ENCODE data around the gene PDZD2. TPM values are rescaled to one million over a fixed set of nuclear protein-coding genes. Genes with fewer than 3 reads are reported as not detected.

Gene PDZD2
- total RNA-seq, 1 donor from 2014 or later: 6.7 TPM

DNA sequence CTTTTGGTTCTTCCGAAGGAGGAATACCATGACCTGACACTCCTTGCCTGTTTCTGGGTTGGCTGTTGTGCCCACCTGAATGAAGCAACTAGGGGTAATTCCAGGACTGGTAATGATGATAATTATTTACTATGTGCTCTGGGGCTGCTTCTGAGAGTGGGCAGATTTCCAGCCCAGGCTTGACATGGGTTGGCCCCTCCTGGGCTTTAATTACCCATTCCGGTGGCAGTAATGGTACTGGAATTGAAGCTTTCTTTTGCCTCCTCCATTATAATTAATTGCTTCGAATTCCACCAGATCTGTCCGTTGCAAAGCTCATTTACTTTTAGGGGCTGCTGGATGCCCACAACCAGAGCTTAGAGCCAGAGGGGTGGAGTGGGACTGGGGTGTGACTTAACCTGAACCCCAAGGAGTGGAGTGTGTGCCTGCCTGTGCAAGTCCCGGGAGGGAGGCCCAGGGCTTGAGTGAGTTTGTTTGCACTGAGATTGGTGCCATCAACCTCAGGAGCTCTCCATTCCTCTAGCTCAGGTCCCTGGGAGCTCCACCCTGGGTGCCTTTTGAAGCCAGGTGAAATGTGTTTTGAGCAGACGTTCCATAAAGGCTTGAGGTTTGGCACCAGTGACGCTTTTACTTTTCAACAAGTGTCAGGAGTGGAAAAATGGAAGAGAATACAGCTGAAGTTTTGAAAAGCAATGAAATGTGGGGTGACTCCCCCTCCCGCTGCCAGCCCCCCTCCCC lies 214.6 kb downstream of the PDZD2 start:
- H3K4me3 ChIP-seq (ENCODE audit: low read depth, low read length): no peak overlapping the region
- DNase-seq (ENCODE audit: low read depth): no peak
- H3K27me3 ChIP-seq (ENCODE audit: control insufficient read depth, insufficient read depth, low read length): no peaks in the 10 kb centered on the region
- H3K36me3 ChIP-seq (ENCODE audit: control insufficient read depth, insufficient read depth, low read length): peaks cover 1% of the 10 kb centered on the region
- TF ChIP-seq, protein P1, sequence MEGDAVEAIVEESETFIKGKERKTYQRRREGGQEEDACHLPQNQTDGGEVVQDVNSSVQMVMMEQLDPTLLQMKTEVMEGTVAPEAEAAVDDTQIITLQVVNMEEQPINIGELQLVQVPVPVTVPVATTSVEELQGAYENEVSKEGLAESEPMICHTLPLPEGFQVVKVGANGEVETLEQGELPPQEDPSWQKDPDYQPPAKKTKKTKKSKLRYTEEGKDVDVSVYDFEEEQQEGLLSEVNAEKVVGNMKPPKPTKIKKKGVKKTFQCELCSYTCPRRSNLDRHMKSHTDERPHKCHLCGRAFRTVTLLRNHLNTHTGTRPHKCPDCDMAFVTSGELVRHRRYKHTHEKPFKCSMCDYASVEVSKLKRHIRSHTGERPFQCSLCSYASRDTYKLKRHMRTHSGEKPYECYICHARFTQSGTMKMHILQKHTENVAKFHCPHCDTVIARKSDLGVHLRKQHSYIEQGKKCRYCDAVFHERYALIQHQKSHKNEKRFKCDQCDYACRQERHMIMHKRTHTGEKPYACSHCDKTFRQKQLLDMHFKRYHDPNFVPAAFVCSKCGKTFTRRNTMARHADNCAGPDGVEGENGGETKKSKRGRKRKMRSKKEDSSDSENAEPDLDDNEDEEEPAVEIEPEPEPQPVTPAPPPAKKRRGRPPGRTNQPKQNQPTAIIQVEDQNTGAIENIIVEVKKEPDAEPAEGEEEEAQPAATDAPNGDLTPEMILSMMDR (IDR thresholded peaks at IDR 0.05; ENCODE audit: insufficient read depth, low read length, poor library complexity, severe bottlenecking): no peak

DNA sequence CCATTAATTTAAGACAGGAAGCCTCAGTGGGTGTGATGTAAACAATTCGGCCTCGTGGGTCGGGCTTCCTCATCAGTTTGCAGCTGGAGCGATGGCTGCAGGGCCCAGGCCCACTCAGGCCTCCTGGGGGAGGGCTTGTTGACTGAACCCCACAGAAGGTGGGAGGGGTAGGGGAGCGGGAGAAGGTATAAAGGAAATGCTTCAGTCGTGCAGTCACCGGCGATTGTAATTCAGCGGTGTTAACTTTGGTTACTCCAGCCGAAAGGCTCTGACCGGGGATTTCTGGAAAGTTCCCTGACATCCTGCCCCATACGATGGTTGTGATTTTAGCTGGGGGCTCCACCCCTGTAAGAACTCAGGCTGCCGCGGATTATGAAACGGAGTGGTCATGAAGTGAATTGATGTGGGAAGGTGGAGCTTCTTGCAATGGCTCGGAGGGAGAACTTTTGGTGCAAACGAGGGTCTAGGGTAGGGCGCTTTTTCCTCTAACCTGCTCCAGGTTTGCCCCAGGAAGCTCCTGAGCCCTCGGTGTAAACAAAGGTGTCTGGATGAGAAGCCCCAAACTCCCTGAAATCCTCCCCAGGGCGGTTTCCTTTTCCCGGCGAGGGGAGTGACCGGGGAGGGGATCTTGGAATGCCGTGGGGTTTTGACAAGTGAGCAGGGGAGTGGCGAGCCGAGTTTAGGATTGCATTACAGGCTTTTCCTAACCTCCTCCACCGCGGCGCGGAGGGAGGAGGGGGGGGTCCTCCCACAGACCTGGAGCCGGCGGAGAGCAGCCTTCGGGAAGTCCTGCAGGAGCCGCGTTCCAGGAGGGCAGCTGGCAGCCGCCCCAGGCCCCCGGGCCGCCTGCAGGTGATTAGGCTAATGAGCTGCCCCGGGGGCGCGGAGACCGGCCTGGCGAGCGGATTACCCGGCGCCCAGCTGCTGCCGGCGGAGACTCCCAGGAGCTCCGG lies 215.5 kb downstream of the PDZD2 start:
- peak; percentile 60 for DNase-seq (ENCODE audit: low read depth)
- peaks cover 1% of the 10 kb centered on the region for H3K36me3 ChIP-seq (ENCODE audit: control insufficient read depth, insufficient read depth, low read length)
- H3K4me3 ChIP-seq (ENCODE audit: low read depth, low read length): peak overlapping the region; percentile 61
- TF ChIP-seq, protein P1 (IDR thresholded peaks at IDR 0.05; ENCODE audit: insufficient read depth, low read length, poor library complexity, severe bottlenecking): no peak
- H3K27me3 ChIP-seq (ENCODE audit: control insufficient read depth, insufficient read depth, low read length): no peaks in the 10 kb centered on the region

DNA sequence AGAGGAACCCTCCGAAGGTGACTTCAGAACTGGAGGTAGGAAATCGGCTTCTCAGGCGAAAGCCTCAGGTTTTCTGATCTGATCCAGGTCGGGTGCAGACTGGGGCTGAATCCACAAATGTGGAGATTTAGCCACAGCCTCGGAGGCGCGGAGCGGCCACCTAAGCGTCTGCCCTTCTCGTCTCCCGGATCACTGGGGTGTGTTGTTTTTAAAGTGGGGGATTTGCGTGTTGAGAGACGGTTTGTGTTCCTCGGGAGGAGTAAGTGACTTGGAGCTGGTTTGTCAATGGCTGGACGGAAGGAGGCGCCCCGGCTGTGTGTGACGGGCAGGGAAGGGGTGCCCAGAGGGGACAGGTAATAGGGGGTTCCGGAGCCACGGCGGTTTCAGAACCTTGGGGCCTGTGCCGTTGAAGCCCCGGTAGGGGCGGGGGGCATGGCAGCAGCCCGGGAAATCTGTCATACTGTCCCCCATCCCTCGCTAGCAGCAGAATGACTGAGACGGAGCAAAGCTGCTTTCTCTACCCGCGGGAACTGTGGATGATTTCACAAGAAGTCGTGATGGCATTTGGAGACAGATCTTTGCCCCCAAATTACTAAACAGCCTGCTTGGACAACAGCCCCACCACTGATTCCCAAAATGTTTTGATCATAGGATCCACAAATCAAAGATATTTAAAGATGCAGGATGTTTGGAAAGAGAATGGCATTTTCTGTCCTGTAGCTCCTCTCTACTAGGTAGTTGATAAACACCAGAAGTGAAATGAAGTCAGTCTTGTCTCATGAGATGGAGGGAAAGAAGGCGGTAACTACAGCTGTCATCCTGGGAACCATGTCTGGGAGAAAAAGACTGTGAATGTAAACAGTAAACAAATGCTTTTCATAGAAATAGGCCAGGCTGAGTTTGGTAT lies 216.5 kb downstream of the PDZD2 start:
- no peak for DNase-seq (ENCODE audit: low read depth)
- Histone ChIP-seq H3K36me3 (ENCODE audit: control insufficient read depth, insufficient read depth, low read length) (peaks cover 1% of the 10 kb centered on the region), H3K27me3 (ENCODE audit: control insufficient read depth, insufficient read depth, low read length) (no peaks in the 10 kb centered on the region), H3K4me3 (ENCODE audit: low read depth, low read length) (peak overlapping the region; percentile 61)
- TF ChIP-seq, protein P1 (IDR thresholded peaks at IDR 0.05; ENCODE audit: insufficient read depth, low read length, poor library complexity, severe bottlenecking): peak; percentile 70

DNA sequence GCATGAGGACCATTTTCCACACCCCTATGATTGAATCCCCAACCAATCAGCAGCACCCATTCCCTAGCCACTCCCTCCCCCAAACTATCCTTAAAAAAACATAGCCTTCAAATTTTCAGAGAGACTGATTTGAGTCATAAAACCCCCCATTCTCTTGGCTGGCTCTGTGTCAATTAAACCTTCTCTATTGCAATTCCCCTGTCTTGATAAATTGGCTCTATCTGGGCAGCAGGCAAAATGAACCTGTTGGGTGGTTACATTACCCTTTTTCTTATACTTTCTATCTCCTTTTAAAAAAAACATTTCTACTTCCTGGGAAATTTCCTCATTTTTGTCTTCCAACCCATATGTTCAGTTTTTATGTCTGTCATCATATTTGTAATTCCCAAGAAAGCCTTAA lies 220.2 kb downstream of the PDZD2 start:
- Histone ChIP-seq H3K27me3 (ENCODE audit: control insufficient read depth, insufficient read depth, low read length) (no peaks in the 10 kb centered on the region), H3K4me3 (ENCODE audit: low read depth, low read length) (no peak overlapping the region), H3K36me3 (ENCODE audit: control insufficient read depth, insufficient read depth, low read length) (peaks cover 1% of the 10 kb centered on the region)
- DNase-seq (ENCODE audit: low read depth): no peak
- TF ChIP-seq, protein P1 (IDR thresholded peaks at IDR 0.05; ENCODE audit: insufficient read depth, low read length, poor library complexity, severe bottlenecking): no peak

DNA sequence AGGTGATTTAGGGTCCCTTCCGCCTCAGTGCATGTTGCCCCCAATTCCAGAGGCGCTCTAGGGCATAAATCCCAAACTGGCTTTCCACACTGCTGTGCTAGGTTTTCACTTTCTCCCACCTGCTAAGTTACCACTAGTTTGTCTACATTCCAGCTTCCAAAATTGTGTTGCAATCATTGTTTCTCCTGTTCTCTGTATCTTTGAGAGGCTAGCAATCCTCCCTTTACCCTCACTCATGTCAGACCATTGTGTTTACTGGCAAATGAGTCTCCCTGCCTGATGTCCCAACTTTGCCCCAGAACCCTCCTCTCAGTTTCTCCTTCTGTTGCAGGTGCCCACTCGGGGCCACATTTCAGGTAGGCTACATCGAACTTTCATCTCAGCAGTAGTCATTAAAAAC lies 221.3 kb downstream of the PDZD2 start:
- H3K27me3 ChIP-seq (ENCODE audit: control insufficient read depth, insufficient read depth, low read length): no peaks in the 10 kb centered on the region
- H3K4me3 ChIP-seq (ENCODE audit: low read depth, low read length): no peak overlapping the region
- H3K36me3 ChIP-seq (ENCODE audit: control insufficient read depth, insufficient read depth, low read length): peaks cover 1% of the 10 kb centered on the region
- TF ChIP-seq, protein P1 (IDR thresholded peaks at IDR 0.05; ENCODE audit: insufficient read depth, low read length, poor library complexity, severe bottlenecking): no peak
- DNase-seq (ENCODE audit: low read depth): no peak

All from kidney epithelial cell (primary cell).